Neural crest cell (in vitro differentiated cells): ENCODE results near the gene OR51B6. TPM values are rescaled to one million over a fixed set of nuclear protein-coding genes. Genes with fewer than 3 reads are reported as not detected.

ENCODE experiments used
- DNase-seq: peaks from one replicate; pipeline ENCODE4 v3.0.0; 2021; ENCODE audit warnings: low read depth, mixed read lengths, low spot score
- H3K27ac Mint-ChIP-seq: one replicate; pipeline ENCODE4 v1.8.0; 2021; ENCODE audit warnings: mild to moderate bottlenecking, mixed read lengths; ENCODE audit not compliant: unreplicated experiment
- H3K27me3 Mint-ChIP-seq: 2 replicates; pipeline ENCODE4 v1.8.0; 2021; ENCODE audit warnings: low read depth, mild to moderate bottlenecking, mixed read lengths
- H3K36me3 Mint-ChIP-seq: 2 replicates; pipeline ENCODE4 v1.8.0; 2021; ENCODE audit warnings: low read depth, mild to moderate bottlenecking, mixed read lengths
- H3K4me1 Mint-ChIP-seq: 2 replicates; pipeline ENCODE4 v1.8.0; 2021; ENCODE audit warnings: mixed read lengths
- H3K4me3 Mint-ChIP-seq: one replicate; pipeline ENCODE4 v1.8.0; 2021; ENCODE audit warnings: mild to moderate bottlenecking, mixed read lengths
- H3K9me3 Mint-ChIP-seq: 2 replicates; pipeline ENCODE4 v1.8.0; 2021; ENCODE audit warnings: mixed read lengths
- total RNA-seq: library from RNA; stranded (reverse); gene quantifications from 2 replicates; pipeline ENCODE4 v1.2.1, GENCODE V29; 2021
- TF ChIP-seq, protein P1 (sequence below): fragments of 200-600 bp; sonication (generic); conservative IDR thresholded peaks from 2 replicates; pipeline ENCODE4 v1.5.0; 2021; ENCODE audit warnings: antibody characterized with exemption, mild to moderate bottlenecking

Gene OR51B6
- total RNA-seq, 1 donor from 2014 or later: not detected

DNA sequence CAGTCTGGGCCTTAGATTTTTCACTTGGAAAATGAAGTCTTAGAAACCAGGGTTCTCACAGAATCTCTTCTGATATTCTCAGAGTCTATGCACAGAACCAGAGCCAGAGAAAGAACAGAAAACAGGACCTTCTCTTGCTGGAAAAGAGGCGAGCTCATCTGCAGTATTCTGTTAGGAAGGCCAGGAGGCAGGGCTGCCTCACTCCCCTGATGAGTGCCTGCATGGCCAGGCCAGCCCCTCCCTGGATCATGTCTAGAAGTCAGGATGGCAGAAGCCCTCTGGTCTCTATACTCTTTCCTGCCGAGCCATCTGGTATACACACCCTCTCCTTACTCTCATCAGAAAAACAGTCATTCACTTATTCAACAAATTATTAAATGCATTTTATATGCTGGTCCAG lies 33.0 kb downstream of the OR51B6 start:
- Mint-ChIP-seq H3K4me3 (no peak overlapping the region), H3K27ac (no peak overlapping the region), H3K9me3 (no peaks in the 10 kb centered on the region), H3K36me3 (no peaks in the 10 kb centered on the region), H3K4me1 (no peaks in the 10 kb centered on the region), H3K27me3 (peaks cover 5% of the 10 kb centered on the region)
- TF ChIP-seq, protein P1, sequence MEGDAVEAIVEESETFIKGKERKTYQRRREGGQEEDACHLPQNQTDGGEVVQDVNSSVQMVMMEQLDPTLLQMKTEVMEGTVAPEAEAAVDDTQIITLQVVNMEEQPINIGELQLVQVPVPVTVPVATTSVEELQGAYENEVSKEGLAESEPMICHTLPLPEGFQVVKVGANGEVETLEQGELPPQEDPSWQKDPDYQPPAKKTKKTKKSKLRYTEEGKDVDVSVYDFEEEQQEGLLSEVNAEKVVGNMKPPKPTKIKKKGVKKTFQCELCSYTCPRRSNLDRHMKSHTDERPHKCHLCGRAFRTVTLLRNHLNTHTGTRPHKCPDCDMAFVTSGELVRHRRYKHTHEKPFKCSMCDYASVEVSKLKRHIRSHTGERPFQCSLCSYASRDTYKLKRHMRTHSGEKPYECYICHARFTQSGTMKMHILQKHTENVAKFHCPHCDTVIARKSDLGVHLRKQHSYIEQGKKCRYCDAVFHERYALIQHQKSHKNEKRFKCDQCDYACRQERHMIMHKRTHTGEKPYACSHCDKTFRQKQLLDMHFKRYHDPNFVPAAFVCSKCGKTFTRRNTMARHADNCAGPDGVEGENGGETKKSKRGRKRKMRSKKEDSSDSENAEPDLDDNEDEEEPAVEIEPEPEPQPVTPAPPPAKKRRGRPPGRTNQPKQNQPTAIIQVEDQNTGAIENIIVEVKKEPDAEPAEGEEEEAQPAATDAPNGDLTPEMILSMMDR: no peak
- no peak for DNase-seq

DNA sequence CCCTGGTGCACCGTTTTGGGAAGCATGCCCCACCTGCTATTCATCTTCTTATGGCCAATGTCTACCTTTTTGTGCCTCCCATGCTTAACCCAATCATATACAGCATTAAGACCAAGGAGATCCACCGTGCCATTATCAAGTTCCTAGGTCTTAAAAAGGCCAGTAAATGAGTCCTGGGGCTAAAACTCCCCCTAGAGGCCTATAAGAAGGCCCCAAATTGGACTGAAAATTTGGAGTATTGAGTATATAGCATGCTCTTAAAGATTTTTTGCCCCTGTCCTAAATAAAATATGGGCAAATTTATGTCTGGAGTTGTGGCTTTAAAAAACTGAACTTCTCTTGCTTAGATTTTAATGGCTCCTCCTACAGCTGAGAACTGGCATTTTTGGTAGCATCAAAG lies 38.9 kb downstream of the OR51B6 start:
- TF ChIP-seq, protein P1: no peak
- no peak overlapping the region for H3K27ac Mint-ChIP-seq
- H3K36me3 Mint-ChIP-seq: no peaks in the 10 kb centered on the region
- no peaks in the 10 kb centered on the region for H3K9me3 Mint-ChIP-seq
- H3K4me3 Mint-ChIP-seq: no peak overlapping the region
- DNase-seq: no peak
- H3K27me3 Mint-ChIP-seq: peaks cover 4% of the 10 kb centered on the region
- H3K4me1 Mint-ChIP-seq: no peaks in the 10 kb centered on the region

DNA sequence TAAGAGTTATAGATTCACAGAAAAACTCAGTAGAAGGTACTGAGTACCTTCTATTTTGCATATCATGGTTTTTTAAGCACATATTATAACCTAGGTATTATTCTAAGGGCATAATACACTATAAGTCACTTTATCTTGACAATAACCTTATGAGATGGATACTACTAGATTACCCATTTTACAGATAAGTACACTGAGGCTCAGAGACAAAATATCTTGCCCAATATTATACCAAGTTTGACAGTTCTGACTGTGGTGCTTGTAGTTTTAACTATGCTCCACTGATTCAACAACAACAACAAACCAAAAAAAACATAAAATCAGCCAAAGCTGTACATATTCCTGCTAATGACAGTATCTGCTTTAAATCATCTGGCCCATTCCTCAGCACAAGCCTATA lies 42.8 kb downstream of the OR51B6 start:
- Mint-ChIP-seq H3K9me3 (no peaks in the 10 kb centered on the region), H3K27ac (no peak overlapping the region), H3K36me3 (no peaks in the 10 kb centered on the region), H3K27me3 (peaks cover 16% of the 10 kb centered on the region), H3K4me1 (no peaks in the 10 kb centered on the region), H3K4me3 (no peak overlapping the region)
- DNase-seq: no peak
- TF ChIP-seq, protein P1: no peak

DNA sequence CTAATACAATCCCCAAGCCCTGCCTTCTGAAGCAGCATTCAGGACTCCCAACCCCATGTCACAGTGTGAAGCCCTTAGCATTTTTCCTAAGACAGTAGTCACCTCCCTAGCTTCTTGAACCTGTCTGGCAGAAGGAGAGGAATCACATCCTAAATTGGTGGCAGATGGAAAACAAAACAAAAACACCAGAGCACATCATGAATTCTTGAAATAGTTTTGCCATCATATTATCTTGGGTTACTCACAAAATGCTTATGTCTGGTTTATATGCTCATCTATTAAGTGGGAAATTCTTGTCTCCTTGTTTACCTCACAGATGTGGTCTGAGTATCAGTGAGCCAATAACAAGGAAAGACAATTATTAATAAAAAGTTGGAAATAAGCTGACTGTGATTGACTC lies 47.6 kb downstream of the OR51B6 start:
- H3K27ac Mint-ChIP-seq: no peak overlapping the region
- TF ChIP-seq, protein P1: no peak
- H3K4me3 Mint-ChIP-seq: no peak overlapping the region
- no peak for DNase-seq
- no peaks in the 10 kb centered on the region for H3K36me3 Mint-ChIP-seq
- peaks cover 5% of the 10 kb centered on the region for H3K9me3 Mint-ChIP-seq
- H3K4me1 Mint-ChIP-seq: no peaks in the 10 kb centered on the region
- peaks cover 46% of the 10 kb centered on the region for H3K27me3 Mint-ChIP-seq

Other genes starting within 250 kb of the OR51B6 start
- gene OR52A5, start 213.2 kb upstream of the OR51B6 start, total RNA-seq: not detected in 2 replicates
- gene OR52A1, start 196.8 kb upstream of the OR51B6 start, total RNA-seq: not detected in 2 replicates
- not detected in 2 replicates for gene OR51V1, start 150.8 kb upstream of the OR51B6 start, total RNA-seq
- gene HBB, start 124.4 kb upstream of the OR51B6 start, total RNA-seq: not detected in 2 replicates
- not detected in 2 replicates for gene HBD, start 117.0 kb upstream of the OR51B6 start, total RNA-seq
- gene HBG1, start 101.7 kb upstream of the OR51B6 start, total RNA-seq: not detected in 2 replicates
- gene HBG2, start 96.7 kb upstream of the OR51B6 start, total RNA-seq: not detected in 2 replicates
- gene HBE1, start 81.6 kb upstream of the OR51B6 start, total RNA-seq: 0.45 and 0.56 TPM in 2 replicates
- not detected in 2 replicates for gene OR51B4, start 49.6 kb upstream of the OR51B6 start, total RNA-seq
- not detected in 2 replicates for gene OR51B2, start 27.2 kb upstream of the OR51B6 start, total RNA-seq
- gene OR51B5, start 8.0 kb upstream of the OR51B6 start, total RNA-seq: 0.21 TPM in 1 of 2 replicates, not detected in the other
- gene OR51M1, start 32.3 kb downstream of the OR51B6 start, total RNA-seq: not detected in 2 replicates
- gene OR51Q1, start 70.6 kb downstream of the OR51B6 start, total RNA-seq: not detected in 2 replicates
- not detected in 2 replicates for gene OR51I1, start 90.0 kb downstream of the OR51B6 start, total RNA-seq
- gene OR51I2, start 97.8 kb downstream of the OR51B6 start, total RNA-seq: not detected in 2 replicates
- not detected in 2 replicates for gene OR52D1, start 137.2 kb downstream of the OR51B6 start, total RNA-seq
- gene UBQLN3, start 158.4 kb downstream of the OR51B6 start, total RNA-seq: not detected in 2 replicates
- 0.09 and 0.20 TPM in 2 replicates for gene UBQLNL, start 165.2 kb downstream of the OR51B6 start, total RNA-seq
- gene OR52H1, start 197.0 kb downstream of the OR51B6 start, total RNA-seq: not detected in 2 replicates
- gene OR52B6, start 229.4 kb downstream of the OR51B6 start, total RNA-seq: not detected in 2 replicates
- gene TRIM6, start 245.1 kb downstream of the OR51B6 start, total RNA-seq: 11.8 and 13.7 TPM in 2 replicates